HG02623 (cell line): ENCODE data around the gene SRSF1.
"Not testable (repeated sequence)": the region's sequence is repeated elsewhere in the genome, so short reads cannot be mapped to it uniquely, and the experiment has no call there.

Experiments used
- ATAC-seq: cut with Tn5 transposase; IDR thresholded peaks from one replicate; pipeline ENCODE4 v1.9.1; 2021; ENCODE audit warnings: moderate library complexity; ENCODE audit not compliant: unreplicated experiment

SRSF1 gene

GRCh38 chr17:58006924-58007780 is at the start of gene SRSF1:
Gene SRSF1 (minus strand): TSS chr17:58007246. CDS start chr17:58007137, 109 bp downstream.
- ATAC-seq: peak; percentile 78

GRCh38 chr17:58056476-58056875 is 49.4 kb upstream of the SRSF1 start:
- no peak for ATAC-seq

- ATAC-seq: no peak
These were observed 47.6 kb upstream of the SRSF1 start for GRCh38 chr17:58054641-58055040.

GRCh38 chr17:58052945-58053715 is 46.1 kb upstream of the SRSF1 start:
- no peak for ATAC-seq

- ATAC-seq: no peak
These were observed 45.4 kb upstream of the SRSF1 start for GRCh38 chr17:58052407-58052806.

- no peak for ATAC-seq
These were observed 44.4 kb upstream of the SRSF1 start for GRCh38 chr17:58051468-58051867.

- ATAC-seq: no peak
These were observed 43.9 kb upstream of the SRSF1 start for GRCh38 chr17:58050966-58051365.

- no peak for ATAC-seq
These were observed 42.5 kb upstream of the SRSF1 start for GRCh38 chr17:58049533-58049932.

GRCh38 chr17:58047376-58048150 is 40.5 kb upstream of the SRSF1 start:
- no peak for ATAC-seq

GRCh38 chr17:58046239-58047094 is 39.4 kb upstream of the SRSF1 start:
- no peak for ATAC-seq

GRCh38 chr17:58044256-58044655 is 37.2 kb upstream of the SRSF1 start:
- not testable (repeated sequence) for ATAC-seq

- ATAC-seq: no peak
These were observed 36.5 kb upstream of the SRSF1 start for GRCh38 chr17:58043221-58044181.

- ATAC-seq: no peak
These were observed 34.1 kb upstream of the SRSF1 start for GRCh38 chr17:58041161-58041560.

GRCh38 chr17:58040386-58040785 is 33.3 kb upstream of the SRSF1 start:
- ATAC-seq: no peak

GRCh38 chr17:58039975-58040374 is 32.9 kb upstream of the SRSF1 start:
- ATAC-seq: no peak

GRCh38 chr17:58032691-58033415 is 25.8 kb upstream of the SRSF1 start:
- no peak for ATAC-seq

- ATAC-seq: no peak
These were observed 21.5 kb upstream of the SRSF1 start for GRCh38 chr17:58028578-58028977.

- ATAC-seq: no peak
These were observed 13.4 kb upstream of the SRSF1 start for GRCh38 chr17:58020401-58020800.

GRCh38 chr17:58019521-58019920 is 12.5 kb upstream of the SRSF1 start:
- no peak for ATAC-seq
